Kidney (tissue), 14 donors: Measurements from ENCODE around the gene ARAP3. TPM values are rescaled to one million over a fixed set of nuclear protein-coding genes. Genes with fewer than 3 reads are reported as not detected.

Source experiments
- DNase-seq, 5 donors: peaks; one replicate each; pipeline ENCODE4 v3.0.0-alpha.2; 2013 to 2020
- FAIRE-seq: peaks from 2 replicates; lab custom pipeline; 2012; peaks lifted over from hg19 to GRCh38; lab: Jason Lieb, UNC
- H3K27ac ChIP-seq, 2 donors: one replicate each; pipeline ENCODE4 v1.7.0; 2013; ENCODE audit warnings: low read depth in 2 of 2, low read length in 2 of 2, inconsistent platforms in 1 of 2
- H3K27me3 ChIP-seq: one replicate; pipeline ENCODE4 v1.7.1; 2013; ENCODE audit warnings: low read length, inconsistent platforms; ENCODE audit not compliant: control insufficient read depth, insufficient read depth
- H3K36me3 ChIP-seq, 3 donors: one replicate each; pipeline versions ENCODE4 v1.7.0 to v1.7.1; 2013; ENCODE audit warnings: low read length in 3 of 3, control low read depth in 1 of 3, inconsistent platforms in 1 of 3; ENCODE audit not compliant: insufficient read depth in 3 of 3, control insufficient read depth in 2 of 3
- H3K4me1 ChIP-seq, 3 donors: one replicate each; pipeline versions ENCODE4 v1.7.0 to v1.7.1; 2013; ENCODE audit warnings: low read length in 3 of 3, inconsistent platforms in 1 of 3, low read depth in 1 of 3; ENCODE audit not compliant: control insufficient read depth in 2 of 3, insufficient read depth in 2 of 3
- H3K4me3 ChIP-seq, 3 donors: one replicate each; pipeline versions ENCODE4 v1.7.0 to v1.8.1; 2013; ENCODE audit warnings: low read length in 3 of 3, control low read depth in 1 of 3, inconsistent platforms in 1 of 3
- H3K9ac ChIP-seq, 3 donors: one replicate each; pipeline versions ENCODE4 v1.7.0 to v1.7.1; 2013; ENCODE audit warnings: low read length in 3 of 3, control low read depth in 1 of 3, inconsistent platforms in 1 of 3
- H3K9me3 ChIP-seq, 3 donors: one replicate each; pipeline versions ENCODE4 v1.7.0 to v1.7.1; 2013; ENCODE audit warnings: low read length in 3 of 3, control low read depth in 1 of 3, inconsistent platforms in 1 of 3; ENCODE audit not compliant: control insufficient read depth in 2 of 3, insufficient read depth in 1 of 3
- CTCF ChIP-seq: IDR thresholded peaks from 3 replicates; pipeline ENCODE4 v1.5.1; 2012; ENCODE audit warnings: mild to moderate bottlenecking, moderate library complexity, borderline replicate concordance; ENCODE audit not compliant: insufficient read depth; ENCODE audit errors: extremely low read depth
- intact Hi-C: fragments of 100-400 bp; cut with DNase I; formaldehyde crosslinking; loops from one replicate; pipeline ENCODE4 v1.11.1; 2022
- polyA plus RNA-seq: library from polyadenylated mRNA; stranded (reverse); fragments of 350-450 nt; fragmentation: Illumina TruSeq; extraction: RNeasy Lipid Tissue Mini Kit (QIAGEN cat#74804); gene quantifications from one replicate; pipeline ENCODE4 v1.2.3, GENCODE V29; 2014; ENCODE audit warnings: low read depth, low replicate concordance; ENCODE audit not compliant: insufficient read depth
- total RNA-seq: library from RNA; stranded (reverse); fragmentation: NEBNext Ultra II Directional; extraction: Animal tissue kit (Norgen Biotek cat#: 25700); gene quantifications from one replicate; pipeline ENCODE4 v1.2.1, GENCODE V29; 2021
- donor health status: control.
- donor health status: control.
- donor health status: control.
- donor health status: control.
- donor health status: control.
- donor health status: DM: yes; HTN: yes; CAD: no.
- donor health status: Normal renal cell carcinoma (clear cell type).

ARAP3 gene
- total and polyA plus RNA-seq, 2 donors from 2014 or later: 7.2 to 19.8 TPM

GRCh38 chr5:141650851-141651727 is 30.9 kb downstream of the ARAP3 start, which contains the start of gene FCHSD1:
Gene FCHSD1 (minus strand): TSS chr5:141651418. CDS start chr5:141651368, 50 bp downstream.
- H3K27me3 ChIP-seq: no peaks in the 10 kb centered on the region
- peaks cover 0 to 4% (median 0%) of the 10 kb centered on the region in 3 donors for H3K4me1 ChIP-seq
- H3K27ac ChIP-seq: no peak within 1 kb of the TSS
- H3K36me3 ChIP-seq: no peaks in the 10 kb centered on the region
- H3K9me3 ChIP-seq: no peaks in the 10 kb centered on the region
- no peak for TF ChIP-seq CTCF
- peak within 1 kb of the TSS; percentile 58 to 69 (median 62) for H3K4me3 ChIP-seq
- FAIRE-seq (no peak), DNase-seq (peak; percentile 82 to 96 (median 92))
- H3K9ac ChIP-seq: peak within 1 kb of the TSS in 2 of 3 donors; percentile 26 to 61
- intact Hi-C loops: no loop called here

- Histone ChIP-seq H3K9me3 (no peaks in the 10 kb centered on the region), H3K27ac (no peak overlapping the region), H3K4me3 (no peak overlapping the region), H3K9ac (no peak overlapping the region), H3K27me3 (no peaks in the 10 kb centered on the region), H3K36me3 (no peaks in the 10 kb centered on the region), H3K4me1 (peaks cover 0 to 4% (median 0%) of the 10 kb centered on the region in 3 donors)
- intact Hi-C loops: no loop called here
- TF ChIP-seq CTCF: no peak
- FAIRE-seq: no peak
- DNase-seq: no peak
Observed at GRCh38 chr5:141649972-141650371, 32.1 kb downstream of the ARAP3 start.

- Histone ChIP-seq H3K4me3 (no peak overlapping the region), H3K9me3 (no peaks in the 10 kb centered on the region), H3K9ac (no peak overlapping the region), H3K4me1 (peaks cover 0 to 4% (median 0%) of the 10 kb centered on the region in 3 donors), H3K27ac (no peak overlapping the region), H3K27me3 (no peaks in the 10 kb centered on the region), H3K36me3 (no peaks in the 10 kb centered on the region)
- intact Hi-C loops: no loop called here
- DNase-seq (no peak), FAIRE-seq (no peak)
- TF ChIP-seq CTCF: no peak
Observed at GRCh38 chr5:141649056-141649688, 32.9 kb downstream of the ARAP3 start.
